GM13976 (cell line): ENCODE results near the gene TMEM234.

Experiments used
- DNase-seq: peaks from one replicate; pipeline ENCODE4 v3.0.0; 2012; ENCODE audit warnings: low spot score
- CTCF ChIP-seq: IDR thresholded peaks from 2 replicates; pipeline ENCODE4 v1.5.1; 2012; ENCODE audit warnings: borderline replicate concordance, mild to moderate bottlenecking; ENCODE audit not compliant: insufficient read depth; ENCODE audit errors: extremely low read depth, missing control alignments, control extremely low read depth
- in situ Hi-C: fragments of 300-500 bp; cut with MboI; formaldehyde crosslinking; loops from one replicate; pipeline ENCODE4 v1.12.0; 2022; ENCODE audit warnings: low sequenced_read_pairs, mixed read lengths, inconsistent platforms; ENCODE audit not compliant: unreplicated experiment

The TMEM234 gene

DNA sequence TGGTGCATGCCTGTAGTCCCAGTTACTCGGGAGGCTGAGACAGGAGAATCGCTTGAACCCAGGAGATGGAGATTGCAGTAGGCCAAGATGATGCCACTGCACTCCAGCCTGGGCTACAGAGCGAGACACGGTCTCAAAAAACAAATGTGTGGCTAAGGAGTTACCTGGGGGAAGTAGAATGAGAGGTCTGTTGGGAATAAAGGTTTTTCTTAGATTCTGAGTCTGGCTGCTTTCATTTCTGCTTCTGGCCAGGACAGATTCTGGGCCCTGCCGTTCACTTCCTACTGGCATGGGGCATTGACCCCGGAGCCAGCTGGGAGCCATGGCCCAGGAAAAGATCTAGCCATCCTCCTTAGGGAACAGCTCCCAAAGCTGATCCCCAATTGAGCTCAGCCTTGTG, 13.7 kb downstream of the TMEM234 start:
- DNase-seq, result no peak
- no peak for TF ChIP-seq CTCF
- in situ Hi-C loops, result no loop called here

DNA sequence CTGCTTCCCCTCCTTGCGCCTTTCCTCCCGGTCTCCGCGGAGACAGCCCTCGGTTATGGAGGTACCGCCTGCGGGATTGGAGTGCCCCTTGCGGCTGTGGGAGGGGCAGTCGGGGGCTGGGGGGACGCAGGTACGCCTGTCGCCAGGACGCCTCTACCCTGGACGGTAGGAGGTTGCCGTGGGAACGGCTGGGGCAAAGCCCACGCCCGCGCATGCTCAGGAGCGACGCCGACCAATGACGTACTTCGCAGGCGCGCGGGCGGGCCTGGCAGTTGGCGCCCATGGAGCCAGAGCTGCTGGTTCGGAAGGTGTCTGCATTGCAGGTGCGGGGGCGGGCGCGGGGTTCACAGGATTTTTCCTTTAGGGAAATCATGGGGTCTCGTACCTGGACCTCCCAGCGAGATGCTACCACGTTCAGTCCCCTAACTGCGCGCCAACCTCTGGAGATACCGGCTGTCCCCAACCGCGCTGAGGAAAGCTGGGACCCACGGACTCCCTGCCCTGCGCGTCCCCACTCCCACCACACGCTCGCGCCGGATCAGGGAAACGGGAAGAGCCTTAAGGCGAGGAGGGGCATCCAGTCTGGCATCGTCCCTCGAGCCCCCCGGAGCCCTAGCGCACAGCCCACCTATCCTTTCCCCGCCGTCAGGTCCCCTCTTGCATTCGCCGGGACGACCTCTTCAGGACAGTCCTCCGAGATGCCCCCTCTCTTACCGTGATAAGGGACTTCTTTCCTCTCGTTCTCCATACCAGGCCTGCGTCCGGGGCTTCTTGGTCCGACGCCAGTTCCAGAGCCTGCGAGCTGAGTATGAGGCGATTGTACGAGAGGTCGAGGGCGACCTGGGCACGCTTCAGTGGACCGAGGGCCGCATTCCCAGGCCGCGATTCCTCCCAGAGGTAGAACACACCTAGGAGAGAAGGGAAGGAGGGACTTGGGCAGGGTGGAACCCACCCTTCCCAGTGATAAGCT, 16.5 kb downstream of the TMEM234 start, which contains the start of gene IQCC:
TSS of gene IQCC (plus strand) at position 271 of the 970 bp plus-strand sequence. CDS start at position 282, 11 bp downstream.
- TF ChIP-seq CTCF, result no peak
- DNase-seq, result peak; percentile 96
- in situ Hi-C loops, result no loop called here

GRCh38 chr1:32204943-32205361, 17.2 kb downstream of the TMEM234 start:
- in situ Hi-C loops, result no loop called here
- DNase-seq, result no peak
- TF ChIP-seq CTCF, result no peak

- DNase-seq, result peak; percentile 86
- in situ Hi-C loops, result no loop called here
- no peak for TF ChIP-seq CTCF
Observed at GRCh38 chr1:32201011-32201855, 20.9 kb downstream of the TMEM234 start.

DNA sequence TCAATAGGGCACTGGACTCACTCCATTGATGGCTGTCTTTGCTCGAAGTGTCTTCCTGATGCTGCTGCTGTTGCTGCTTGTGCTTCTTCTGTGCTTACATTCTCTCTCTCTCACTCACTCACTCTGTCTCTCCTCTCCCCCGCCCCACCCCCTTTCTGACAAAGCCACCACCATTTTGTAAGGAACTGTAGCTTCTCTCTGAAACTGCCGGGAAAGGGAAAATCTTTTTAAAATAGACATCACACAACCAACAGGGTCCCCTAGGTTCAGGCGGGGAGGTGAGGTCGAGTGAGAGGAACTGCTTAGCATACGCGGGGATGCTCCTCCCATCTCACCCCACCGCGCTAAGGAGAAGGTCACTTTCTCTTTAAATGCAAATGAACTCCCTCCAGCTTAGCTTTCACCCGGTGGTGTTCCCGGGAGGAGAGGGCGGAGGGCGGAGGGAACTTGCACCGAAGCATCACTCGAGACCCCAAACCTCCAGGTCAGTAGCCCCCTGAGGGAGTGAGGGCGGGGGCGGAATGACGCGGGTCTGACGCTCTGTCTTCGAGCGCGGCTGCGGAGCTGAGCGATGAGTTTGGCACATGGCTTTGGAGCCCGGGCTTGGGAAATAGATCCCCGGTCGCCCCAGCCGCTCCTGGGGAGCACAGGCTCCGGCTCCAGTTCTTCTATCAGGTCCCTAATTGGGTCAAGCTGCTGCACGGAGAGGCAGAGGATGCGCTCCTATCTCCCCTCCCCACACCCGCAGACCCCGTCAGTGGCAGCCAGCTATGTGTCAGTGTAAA, 21.7 kb downstream of the TMEM234 start, which contains the start of gene CCDC28B:
TSS of gene CCDC28B (plus strand) at position 370 of the 785 bp plus-strand sequence. CDS start 1,341 bp downstream, outside the sequence.
- TF ChIP-seq CTCF, result no peak
- in situ Hi-C loops, result no loop called here
- DNase-seq, result peak; percentile 82
